Karpas-422 (cell line): Measurements from ENCODE around the gene SLC25A33. TPM values are rescaled to one million over a fixed set of nuclear protein-coding genes. Genes with fewer than 3 reads are reported as not detected.
"Not testable (repeated sequence)": the region's sequence is repeated elsewhere in the genome, so short reads cannot be mapped to it uniquely, and the experiment has no call there.

Source experiments
- DNase-seq: peaks from one replicate; pipeline ENCODE4 v3.0.0-alpha.2; 2015
- H2AFZ ChIP-seq: fragments of 200-600 bp; sonication (generic); 2 replicates; pipeline ENCODE4 v1.6.1; 2014; ENCODE audit warnings: antibody characterized with exemption, low read length, mixed read lengths
- H3K27ac ChIP-seq: fragments of 200-600 bp; sonication (generic); 2 replicates; pipeline ENCODE4 v1.5.1; 2014; ENCODE audit warnings: mild to moderate bottlenecking, low read length, moderate library complexity
- H3K27me3 ChIP-seq: fragments of 200-600 bp; sonication (generic); 2 replicates; pipeline ENCODE4 v1.6.1; 2014; ENCODE audit warnings: low read length, mixed read lengths
- H3K36me3 ChIP-seq: fragments of 200-600 bp; sonication (generic); 2 replicates; pipeline ENCODE4 v1.6.1; 2014; ENCODE audit warnings: low read length, mixed read lengths; ENCODE audit not compliant: insufficient read depth
- H3K4me1 ChIP-seq: fragments of 200-600 bp; sonication (generic); 2 replicates; pipeline ENCODE4 v1.6.1; 2014; ENCODE audit warnings: mild to moderate bottlenecking, low read length, mixed read lengths
- H3K4me2 ChIP-seq: fragments of 200-600 bp; sonication (generic); 2 replicates; pipeline ENCODE4 v1.6.1; 2014; ENCODE audit warnings: low read length, low read depth, mild to moderate bottlenecking; ENCODE audit not compliant: poor library complexity, severe bottlenecking
- H3K4me3 ChIP-seq: fragments of 200-600 bp; sonication (generic); 2 replicates; pipeline ENCODE4 v1.5.1; 2014; ENCODE audit warnings: mild to moderate bottlenecking, antibody characterized with exemption, low read length, mixed read lengths
- H3K79me2 ChIP-seq: fragments of 200-600 bp; sonication (generic); 2 replicates; pipeline ENCODE4 v1.6.1; 2014; ENCODE audit warnings: mild to moderate bottlenecking, low read length, mixed read lengths
- H3K9ac ChIP-seq: fragments of 200-600 bp; sonication (generic); 2 replicates; pipeline ENCODE4 v1.6.0; 2014; ENCODE audit warnings: low read length
- H3K9me2 ChIP-seq: fragments of 200-600 bp; sonication (generic), shearing (Covaris generic); replicated peaks from 2 replicates; pipeline ENCODE4 v1.6.0; 2014; ENCODE audit warnings: mild to moderate bottlenecking, low read length, moderate library complexity; ENCODE audit not compliant: insufficient read depth
- H3K9me3 ChIP-seq: fragments of 300-700, 200-600 bp; sonication (generic); 2 replicates; pipeline ENCODE4 v1.6.1; 2014; ENCODE audit warnings: low read length, mixed read lengths
- H4K20me1 ChIP-seq: fragments of 200-600 bp; sonication (generic); 2 replicates; pipeline ENCODE4 v1.6.1; 2014; ENCODE audit warnings: mild to moderate bottlenecking, antibody characterized with exemption, low read length, low read depth; ENCODE audit not compliant: insufficient read depth
- total RNA-seq: library from RNA; depleted of rRNA; stranded (reverse); fragments of >200 nt; shearing (Covaris generic); gene quantifications from 2 replicates; pipeline ENCODE4 v1.2.3, GENCODE V29; 2014; ENCODE audit warnings: low replicate concordance

The SLC25A33 gene
- total RNA-seq, 1 experiment from 2014 or later: 25.2 TPM

- Histone ChIP-seq H3K9me2 (no peaks in the 10 kb centered on the region), H2AFZ (no peak overlapping the region), H3K27ac (peak overlapping the region; percentile 96), H3K4me3 (no peak overlapping the region), H3K27me3 (no peaks in the 10 kb centered on the region), H3K79me2 (peaks cover 72% of the 10 kb centered on the region), H3K36me3 (peaks cover 21% of the 10 kb centered on the region), H3K4me2 (peak overlapping the region; percentile 71), H3K9ac (0 out of 2 replicates have a peak overlapping the region, but pooled peaks have one; percentile 19), H3K9me3 (no peaks in the 10 kb centered on the region), H4K20me1 (peaks cover 23% of the 10 kb centered on the region), H3K4me1 (peaks cover 89% of the 10 kb centered on the region)
- no peak for DNase-seq
Measured at GRCh38 chr1:9553736-9554144, 14.5 kb downstream of the SLC25A33 start.

DNA sequence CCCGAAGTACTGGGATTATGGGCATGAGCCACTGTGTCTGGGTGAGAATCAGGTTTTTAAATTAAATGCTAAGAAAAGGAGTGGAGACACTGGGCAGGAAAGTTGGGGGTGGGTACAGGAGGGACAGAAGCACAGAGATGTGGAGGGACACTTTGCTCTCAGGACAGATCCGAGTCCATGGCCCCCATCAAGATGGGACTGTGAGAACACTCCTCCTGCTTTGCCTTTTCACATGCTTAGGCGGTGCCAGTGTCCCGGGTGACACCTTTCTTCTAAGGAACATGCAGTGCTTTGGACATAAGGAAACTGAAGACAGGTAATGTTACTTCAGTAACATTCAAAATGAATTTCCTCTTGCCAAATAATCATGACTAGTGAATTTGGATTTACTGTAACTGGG is 16.7 kb downstream of the SLC25A33 start:
- H3K79me2 ChIP-seq: peaks cover 74% of the 10 kb centered on the region
- no peaks in the 10 kb centered on the region for H3K27me3 ChIP-seq
- peaks cover 21% of the 10 kb centered on the region for H3K36me3 ChIP-seq

DNA sequence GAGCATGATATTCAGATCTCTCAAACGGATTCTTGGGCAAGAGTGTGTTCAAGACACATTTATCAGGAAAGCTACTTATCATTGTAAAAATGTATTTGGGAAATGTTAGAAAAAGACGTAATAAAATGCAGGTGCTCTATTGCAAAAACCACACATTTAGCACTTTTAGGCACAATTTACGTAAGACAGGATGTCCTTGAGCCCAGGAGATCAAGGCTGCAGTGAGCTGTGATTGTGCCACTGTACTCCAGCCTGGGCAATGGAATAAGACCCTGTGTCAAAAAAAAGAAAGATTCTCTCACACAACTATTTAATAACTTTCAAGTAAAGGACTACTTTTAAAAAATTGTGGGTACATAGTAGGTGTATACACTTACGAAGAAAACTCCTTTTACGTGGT is 18.4 kb downstream of the SLC25A33 start:
- no peaks in the 10 kb centered on the region for H3K9me2 ChIP-seq
- peak overlapping the region; percentile 96 for H3K27ac ChIP-seq
- DNase-seq: peak; percentile 71
- peaks cover 73% of the 10 kb centered on the region for H3K79me2 ChIP-seq
- peak overlapping the region; percentile 50 for H3K4me3 ChIP-seq
- no peak overlapping the region for H2AFZ ChIP-seq
- peaks cover 29% of the 10 kb centered on the region for H3K36me3 ChIP-seq
- peak overlapping the region; percentile 68 for H3K9ac ChIP-seq
- no peaks in the 10 kb centered on the region for H3K9me3 ChIP-seq
- peak overlapping the region; percentile 71 for H3K4me2 ChIP-seq
- peaks cover 89% of the 10 kb centered on the region for H3K4me1 ChIP-seq
- H3K27me3 ChIP-seq: no peaks in the 10 kb centered on the region
- no peaks in the 10 kb centered on the region; the same call in 1 of the 2 replicates for H4K20me1 ChIP-seq

More for the DNA sequence above, 16.7 kb downstream of the SLC25A33 start:
- DNase-seq: no peak
- Histone ChIP-seq H3K27ac (peak overlapping the region; percentile 96), H3K4me1 (peaks cover 96% of the 10 kb centered on the region), H3K9me2 (no peaks in the 10 kb centered on the region), H3K9ac (peak overlapping the region; percentile 49), H3K4me2 (peak overlapping the region; percentile 71), H2AFZ (no peak overlapping the region), H3K4me3 (peak overlapping the region; percentile 14; the same call in 1 of the 2 replicates), H3K9me3 (no peaks in the 10 kb centered on the region), H4K20me1 (peaks cover 12% of the 10 kb centered on the region)

DNA sequence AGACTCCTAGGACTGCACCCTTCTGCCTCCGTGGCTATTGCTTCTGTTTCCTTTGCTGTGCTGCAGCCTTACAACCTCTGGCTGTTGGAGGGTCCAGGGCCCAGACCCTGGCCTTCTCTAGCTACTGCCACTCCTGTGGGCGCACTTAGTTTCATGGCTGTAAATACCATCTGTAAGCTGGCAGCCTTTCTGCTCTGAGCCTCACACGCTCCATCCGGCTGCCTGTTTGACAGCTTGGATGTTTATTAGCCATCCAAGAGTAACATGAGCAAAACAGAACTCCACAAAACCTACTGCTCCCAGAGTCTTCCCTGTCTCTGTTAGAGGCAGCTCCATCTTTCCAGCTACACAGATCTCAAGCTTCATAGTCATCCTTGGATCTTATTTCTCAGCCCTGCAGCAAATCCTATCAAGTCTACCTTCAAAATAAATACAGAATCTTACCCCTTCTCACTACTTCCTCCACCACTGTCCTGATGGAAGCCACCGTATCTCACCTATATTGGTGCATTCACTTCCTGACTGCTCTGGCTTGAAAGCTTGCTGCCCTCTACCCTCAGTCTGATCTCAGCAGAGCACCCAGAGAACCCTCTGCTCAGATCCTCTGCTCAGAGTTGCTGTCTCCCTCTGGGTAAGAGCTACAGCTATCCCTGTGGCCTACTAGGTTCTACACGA is 19.1 kb downstream of the SLC25A33 start:
- H2AFZ ChIP-seq: no peak overlapping the region
- peak overlapping the region; percentile 96 for H3K27ac ChIP-seq
- peak overlapping the region; percentile 68 for H3K9ac ChIP-seq
- H3K9me2 ChIP-seq: no peaks in the 10 kb centered on the region
- peaks cover 78% of the 10 kb centered on the region for H3K79me2 ChIP-seq
- no peaks in the 10 kb centered on the region for H3K27me3 ChIP-seq
- peak overlapping the region; percentile 71 for H3K4me2 ChIP-seq
- peaks cover 85% of the 10 kb centered on the region for H3K4me1 ChIP-seq
- no peaks in the 10 kb centered on the region for H3K9me3 ChIP-seq
- peak overlapping the region; percentile 50 for H3K4me3 ChIP-seq
- DNase-seq: peak; percentile 66
- no peaks in the 10 kb centered on the region; the same call in 1 of the 2 replicates for H4K20me1 ChIP-seq
- peaks cover 33% of the 10 kb centered on the region for H3K36me3 ChIP-seq

GRCh38 chr1:9558946-9559545 is 19.8 kb downstream of the SLC25A33 start:
- no peaks in the 10 kb centered on the region for H3K9me3 ChIP-seq
- peak overlapping the region; percentile 68 for H3K9ac ChIP-seq
- no peaks in the 10 kb centered on the region for H3K9me2 ChIP-seq
- H3K36me3 ChIP-seq: peaks cover 36% of the 10 kb centered on the region
- peak overlapping the region; percentile 50 for H3K4me3 ChIP-seq
- H4K20me1 ChIP-seq: no peaks in the 10 kb centered on the region; the same call in 1 of the 2 replicates
- H3K4me2 ChIP-seq: peak overlapping the region; percentile 71
- DNase-seq: no peak
- no peak overlapping the region for H2AFZ ChIP-seq
- H3K27me3 ChIP-seq: no peaks in the 10 kb centered on the region
- H3K79me2 ChIP-seq: peaks cover 79% of the 10 kb centered on the region
- peak overlapping the region; percentile 96 for H3K27ac ChIP-seq
- H3K4me1 ChIP-seq: peaks cover 82% of the 10 kb centered on the region

DNA sequence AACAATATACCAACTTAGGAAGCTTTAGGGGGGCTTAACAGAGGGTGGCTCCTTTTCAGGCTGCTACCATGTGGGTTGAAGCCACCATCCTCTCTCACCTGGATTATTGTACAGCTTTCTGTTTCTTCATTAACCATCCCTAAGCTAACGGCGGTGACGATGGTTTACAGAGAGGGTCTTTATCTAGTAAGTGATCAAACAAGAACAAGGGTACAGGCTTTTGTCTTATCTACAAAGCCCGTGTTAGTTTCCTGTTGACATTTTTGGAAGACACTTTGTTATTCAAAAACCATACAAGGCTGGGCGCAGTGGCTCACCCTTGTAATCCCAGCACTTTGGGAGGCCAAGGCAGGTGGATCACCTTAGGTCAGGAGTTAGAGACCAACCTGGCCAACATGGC is 20.4 kb downstream of the SLC25A33 start:
- Histone ChIP-seq H3K9me2 (no peaks in the 10 kb centered on the region), H3K79me2 (peaks cover 80% of the 10 kb centered on the region), H3K9me3 (no peaks in the 10 kb centered on the region), H3K4me1 (peaks cover 79% of the 10 kb centered on the region), H3K36me3 (peaks cover 36% of the 10 kb centered on the region), H3K9ac (peak overlapping the region; percentile 68), H4K20me1 (no peaks in the 10 kb centered on the region; the same call in 1 of the 2 replicates), H3K4me3 (peak overlapping the region; percentile 50), H2AFZ (no peak overlapping the region), H3K27me3 (no peaks in the 10 kb centered on the region), H3K4me2 (peak overlapping the region; percentile 71), H3K27ac (peak overlapping the region; percentile 96)
- DNase-seq: no peak

DNA sequence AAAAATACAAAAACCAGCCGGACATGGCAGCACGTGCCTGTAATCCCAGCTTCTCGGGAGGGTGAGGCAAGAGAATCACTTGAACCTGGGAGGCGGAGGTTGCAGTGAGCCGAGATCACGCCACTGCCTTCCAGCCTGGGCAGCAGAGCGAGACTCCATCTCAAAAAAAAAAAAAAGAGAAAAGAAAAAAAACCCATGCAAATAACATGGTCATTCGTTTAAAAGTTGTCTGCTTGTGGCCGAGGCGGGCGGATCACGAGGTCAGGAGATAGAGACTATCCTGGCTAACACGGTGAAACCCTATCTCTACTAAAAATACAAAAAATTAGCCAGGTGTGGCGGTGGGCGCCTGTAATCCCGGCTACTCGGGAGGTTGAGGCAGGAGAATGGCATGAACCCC is 20.8 kb downstream of the SLC25A33 start:
- Histone ChIP-seq H3K79me2 (peaks cover 82% of the 10 kb centered on the region), H3K4me1 (peaks cover 79% of the 10 kb centered on the region), H3K4me3 (peak overlapping the region; percentile 50; the same call in 1 of the 2 replicates), H3K4me2 (peak overlapping the region; percentile 71), H3K36me3 (peaks cover 34% of the 10 kb centered on the region), H3K9ac (peak overlapping the region; percentile 68), H3K27ac (peak overlapping the region; percentile 96)
- not testable (repeated sequence) for H3K9me2 ChIP-seq, H4K20me1 ChIP-seq, H3K9me3 ChIP-seq, H3K27me3 ChIP-seq, H2AFZ ChIP-seq
- peak; percentile 71 for DNase-seq

- Histone ChIP-seq H3K27me3 (no peaks in the 10 kb centered on the region), H3K79me2 (peaks cover 76% of the 10 kb centered on the region), H3K4me3 (no peak overlapping the region), H3K27ac (peak overlapping the region; percentile 96), H3K36me3 (peaks cover 24% of the 10 kb centered on the region), H3K9me3 (no peaks in the 10 kb centered on the region), H3K9ac (no peak overlapping the region), H3K4me2 (no peak overlapping the region), H2AFZ (no peak overlapping the region), H4K20me1 (no peaks in the 10 kb centered on the region; the same call in 1 of the 2 replicates), H3K4me1 (peaks cover 73% of the 10 kb centered on the region), H3K9me2 (no peaks in the 10 kb centered on the region)
- DNase-seq: peak; percentile 57
Measured at GRCh38 chr1:9561429-9561828, 22.2 kb downstream of the SLC25A33 start.
